Measurements from ENCODE around the gene AJUBA. TPM values are rescaled to one million over a fixed set of nuclear protein-coding genes. Genes with fewer than 3 reads are reported as not detected.

AJUBA gene
- total RNA-seq, 1 donor from 2014 or later, result 111 TPM

GRCh38 chr14:22995889-22996625 lies 13.7 kb upstream of the AJUBA start:
- Mint-ChIP-seq H3K4me3 (ENCODE audit: unreplicated experiment) (no peak overlapping the region), H3K4me1 (ENCODE audit: unreplicated experiment) (peaks cover 15% of the 10 kb centered on the region), H3K27ac (ENCODE audit: unreplicated experiment) (no peak overlapping the region), H3K27me3 (ENCODE audit: unreplicated experiment) (no peaks in the 10 kb centered on the region), H3K9me3 (ENCODE audit: unreplicated experiment) (no peaks in the 10 kb centered on the region), H3K36me3 (ENCODE audit: unreplicated experiment) (peaks cover 3% of the 10 kb centered on the region)
- TF ChIP-seq, protein P1, sequence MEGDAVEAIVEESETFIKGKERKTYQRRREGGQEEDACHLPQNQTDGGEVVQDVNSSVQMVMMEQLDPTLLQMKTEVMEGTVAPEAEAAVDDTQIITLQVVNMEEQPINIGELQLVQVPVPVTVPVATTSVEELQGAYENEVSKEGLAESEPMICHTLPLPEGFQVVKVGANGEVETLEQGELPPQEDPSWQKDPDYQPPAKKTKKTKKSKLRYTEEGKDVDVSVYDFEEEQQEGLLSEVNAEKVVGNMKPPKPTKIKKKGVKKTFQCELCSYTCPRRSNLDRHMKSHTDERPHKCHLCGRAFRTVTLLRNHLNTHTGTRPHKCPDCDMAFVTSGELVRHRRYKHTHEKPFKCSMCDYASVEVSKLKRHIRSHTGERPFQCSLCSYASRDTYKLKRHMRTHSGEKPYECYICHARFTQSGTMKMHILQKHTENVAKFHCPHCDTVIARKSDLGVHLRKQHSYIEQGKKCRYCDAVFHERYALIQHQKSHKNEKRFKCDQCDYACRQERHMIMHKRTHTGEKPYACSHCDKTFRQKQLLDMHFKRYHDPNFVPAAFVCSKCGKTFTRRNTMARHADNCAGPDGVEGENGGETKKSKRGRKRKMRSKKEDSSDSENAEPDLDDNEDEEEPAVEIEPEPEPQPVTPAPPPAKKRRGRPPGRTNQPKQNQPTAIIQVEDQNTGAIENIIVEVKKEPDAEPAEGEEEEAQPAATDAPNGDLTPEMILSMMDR (IDR thresholded peaks at IDR 0.05), result no peak
- no peak for DNase-seq (ENCODE audit: extremely low spot score, unreplicated experiment)

- Mint-ChIP-seq H3K36me3 (ENCODE audit: unreplicated experiment) (peaks cover 3% of the 10 kb centered on the region), H3K4me3 (ENCODE audit: unreplicated experiment) (no peak overlapping the region), H3K27me3 (ENCODE audit: unreplicated experiment) (no peaks in the 10 kb centered on the region), H3K4me1 (ENCODE audit: unreplicated experiment) (peaks cover 15% of the 10 kb centered on the region), H3K27ac (ENCODE audit: unreplicated experiment) (peak overlapping the region; percentile 66), H3K9me3 (ENCODE audit: unreplicated experiment) (no peaks in the 10 kb centered on the region)
- DNase-seq (ENCODE audit: extremely low spot score, unreplicated experiment), result no peak
- TF ChIP-seq, protein P1 (IDR thresholded peaks at IDR 0.05), result peak; percentile 73
These were observed 12.5 kb upstream of the AJUBA start for GRCh38 chr14:22994762-22995275.

GRCh38 chr14:22993517-22993916 lies 11.2 kb upstream of the AJUBA start:
- TF ChIP-seq, protein P1 (IDR thresholded peaks at IDR 0.05), result no peak
- peaks cover 15% of the 10 kb centered on the region for H3K4me1 Mint-ChIP-seq (ENCODE audit: unreplicated experiment)

GRCh38 chr14:22991852-22992251 lies 9.5 kb upstream of the AJUBA start:
- Mint-ChIP-seq H3K36me3 (ENCODE audit: unreplicated experiment) (peaks cover 3% of the 10 kb centered on the region), H3K4me1 (ENCODE audit: unreplicated experiment) (peaks cover 15% of the 10 kb centered on the region), H3K27ac (ENCODE audit: unreplicated experiment) (no peak overlapping the region), H3K9me3 (ENCODE audit: unreplicated experiment) (no peaks in the 10 kb centered on the region), H3K27me3 (ENCODE audit: unreplicated experiment) (no peaks in the 10 kb centered on the region), H3K4me3 (ENCODE audit: unreplicated experiment) (no peak overlapping the region)
- TF ChIP-seq, protein P1 (IDR thresholded peaks at IDR 0.05), result no peak
- no peak for DNase-seq (ENCODE audit: extremely low spot score, unreplicated experiment)

More at GRCh38 chr14:22993517-22993916, 11.2 kb upstream of the AJUBA start:
- peaks cover 3% of the 10 kb centered on the region for H3K36me3 Mint-ChIP-seq (ENCODE audit: unreplicated experiment)
- H3K27me3 Mint-ChIP-seq (ENCODE audit: unreplicated experiment), result no peaks in the 10 kb centered on the region
- no peak overlapping the region for H3K27ac Mint-ChIP-seq (ENCODE audit: unreplicated experiment)
- no peaks in the 10 kb centered on the region for H3K9me3 Mint-ChIP-seq (ENCODE audit: unreplicated experiment)
- no peak for DNase-seq (ENCODE audit: extremely low spot score, unreplicated experiment)
- H3K4me3 Mint-ChIP-seq (ENCODE audit: unreplicated experiment), result no peak overlapping the region

DNA sequence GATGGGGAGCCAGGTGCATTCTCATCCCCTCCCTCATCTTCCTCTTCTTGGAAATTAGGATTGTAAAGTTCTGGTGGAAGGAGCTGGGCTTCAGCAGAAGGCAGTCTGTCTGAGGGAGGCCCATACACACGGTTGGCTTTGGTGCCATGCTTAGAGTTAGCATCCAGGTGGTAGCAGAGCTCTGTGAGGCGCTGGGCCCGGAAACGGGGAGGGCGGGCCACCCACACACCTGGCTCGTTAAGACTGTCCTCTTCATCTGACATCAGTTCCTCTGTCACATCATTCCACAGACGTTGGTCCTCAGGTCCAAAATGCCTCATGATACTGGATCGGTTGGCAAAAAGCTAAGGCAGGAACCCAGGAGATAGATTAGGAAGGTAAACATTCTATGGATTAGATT lies 4.9 kb upstream of the AJUBA start:
- H3K27ac Mint-ChIP-seq (ENCODE audit: unreplicated experiment), result no peak overlapping the region
- TF ChIP-seq, protein P1 (IDR thresholded peaks at IDR 0.05), result no peak

More for the DNA sequence above, 4.9 kb upstream of the AJUBA start:
- no peak overlapping the region for H3K4me3 Mint-ChIP-seq (ENCODE audit: unreplicated experiment)
- no peak for DNase-seq (ENCODE audit: extremely low spot score, unreplicated experiment)
- H3K4me1 Mint-ChIP-seq (ENCODE audit: unreplicated experiment), result peaks cover 8% of the 10 kb centered on the region
- no peaks in the 10 kb centered on the region for H3K36me3 Mint-ChIP-seq (ENCODE audit: unreplicated experiment)
- H3K27me3 Mint-ChIP-seq (ENCODE audit: unreplicated experiment), result no peaks in the 10 kb centered on the region
- H3K9me3 Mint-ChIP-seq (ENCODE audit: unreplicated experiment), result no peaks in the 10 kb centered on the region

Data from osteocyte (in vitro differentiated cells).